Suprapubic skin (tissue), 4 donors: Measurements from ENCODE around the gene ZDHHC14.

ENCODE experiments used
- CTCF ChIP-seq, 2 donors: fragments of 200-600 bp in 1 of 2; fragments of 450-650 bp in 1 of 2; sonication (generic) in 1 of 2; IDR thresholded peaks; one replicate each; pipeline ENCODE4 v1.5.1; 2016 to 2019; ENCODE audit warnings: antibody characterized with exemption in 2 of 2, mild to moderate bottlenecking in 1 of 2, moderate library complexity in 1 of 2
- EP300 ChIP-seq: sonication (generic); formaldehyde crosslinking; IDR thresholded peaks from one replicate; pipeline ENCODE4 v1.6.1; 2017; ENCODE audit warnings: antibody characterized with exemption
- POLR2A ChIP-seq, 2 donors: fragments of 450-650 bp; IDR thresholded peaks; one replicate each; pipeline ENCODE4 v1.6.1; 2017; ENCODE audit warnings: antibody characterized with exemption in 2 of 2, mild to moderate bottlenecking in 2 of 2, moderate library complexity in 2 of 2
- POLR2AphosphoS5 ChIP-seq, 3 donors: sonication (generic); formaldehyde crosslinking; IDR thresholded peaks; one replicate each; pipeline ENCODE4 v1.6.1; 2017; ENCODE audit warnings: antibody characterized with exemption in 3 of 3

- TF ChIP-seq CTCF (IDR thresholded peaks at IDR 0.05) (no peak), EP300 (no peak), POLR2A (IDR thresholded peaks at IDR 0.05) (no peak), POLR2AphosphoS5 (IDR thresholded peaks at IDR 0.05) (no peak)
Measured at GRCh38 chr6:157518397-157519250, 137.6 kb downstream of the ZDHHC14 start.
